Body of pancreas (tissue), 4 donors: ENCODE measurements around the gene RAMP1.

Experiments used
- CTCF ChIP-seq, 7 experiments: fragments of 450-650 bp in 4 of 7; fragments of 200-600 bp in 3 of 7; sonication (generic) in 3 of 7; IDR thresholded peaks; one replicate each; pipeline ENCODE4 v1.5.1; 2016 to 2019; ENCODE audit warnings: antibody characterized with exemption in 7 of 7
- POLR2A ChIP-seq, 3 donors: fragments of 450-650 bp; IDR thresholded peaks; one replicate each; pipeline ENCODE4 v1.6.1; 2016; ENCODE audit warnings: antibody characterized with exemption in 3 of 3, mild to moderate bottlenecking in 2 of 3

GRCh38 chr2:237898057-237898414 lies 38.6 kb downstream of the RAMP1 start:
- TF ChIP-seq CTCF (IDR thresholded peaks at IDR 0.05) (no peak), POLR2A (IDR thresholded peaks at IDR 0.05) (no peak)
